Measurements from ENCODE around the gene THOC1.

- TF ChIP-seq CTCF (IDR thresholded peaks at IDR 0.05) (no peak), POLR2A (IDR thresholded peaks at IDR 0.05) (no peak)
Observed at GRCh38 chr18:273525-273924, 5.7 kb upstream of the THOC1 start.

Data from adrenal gland (tissue), 5 donors.